Upper lobe of right lung (tissue), 1 donor: ENCODE measurements around the gene MSANTD1. TPM values are rescaled to one million over a fixed set of nuclear protein-coding genes. Genes with fewer than 3 reads are reported as not detected.

ENCODE experiments used
- ATAC-seq: fragments of 200-7000 bp; cut with Tn5 transposase; one replicate; pipeline ENCODE4 v1.9.1; 2020; ENCODE audit warnings: mild to moderate bottlenecking, moderate library complexity
- DNase-seq: peaks from one replicate; pipeline ENCODE4 v3.0.0-alpha.2; 2020
- H3K27ac ChIP-seq: fragments of 200-600 bp; one replicate; pipeline ENCODE4 v1.8.0; 2022
- H3K27me3 ChIP-seq: fragments of 200-600 bp; one replicate; pipeline ENCODE4 v1.8.0; 2022; ENCODE audit warnings: mild to moderate bottlenecking
- H3K36me3 ChIP-seq: fragments of 200-600 bp; one replicate; pipeline ENCODE4 v1.8.0; 2022
- H3K4me1 ChIP-seq: fragments of 200-600 bp; one replicate; pipeline ENCODE4 v1.8.0; 2022
- H3K4me3 ChIP-seq: fragments of 200-600 bp; one replicate; pipeline ENCODE4 v1.8.0; 2022; ENCODE audit warnings: mild to moderate bottlenecking
- H3K9me3 ChIP-seq: fragments of 200-600 bp; one replicate; pipeline ENCODE4 v1.8.0; 2022
- CTCF ChIP-seq: fragments of 200-600 bp; IDR thresholded peaks from one replicate; pipeline ENCODE4 v1.8.0; 2022; ENCODE audit warnings: antibody characterized with exemption
- intact Hi-C: fragments of 100-400 bp; cut with DNase I; formaldehyde crosslinking; loops from one replicate; pipeline ENCODE4 v1.11.0; 2022
- total RNA-seq: library from RNA; stranded (reverse); fragmentation: NEBNext Ultra II Directional; extraction: Animal tissue kit (Norgen Biotek cat#: 25700); gene quantifications from one replicate; pipeline ENCODE4 v1.2.1, GENCODE V29; 2021
- donor health status: DM: no; HTN: yes; CAD: no; lungs with severe emphysema.

The MSANTD1 gene
- total RNA-seq, 1 donor from 2014 or later: 1.0 TPM

- intact Hi-C loops: no loop called here
- Histone ChIP-seq H3K4me1 (no peaks in the 10 kb centered on the region), H3K9me3 (no peaks in the 10 kb centered on the region), H3K36me3 (no peaks in the 10 kb centered on the region), H3K27ac (no peak overlapping the region), H3K27me3 (no peaks in the 10 kb centered on the region), H3K4me3 (no peak overlapping the region)
- DNase-seq (no peak), ATAC-seq (peak; percentile 17)
- TF ChIP-seq CTCF: no peak
Observed at GRCh38 chr4:3268395-3269104, 19.6 kb downstream of the MSANTD1 start.

- H3K36me3 ChIP-seq: no peaks in the 10 kb centered on the region
- H3K27me3 ChIP-seq: no peaks in the 10 kb centered on the region
- H3K4me1 ChIP-seq: no peaks in the 10 kb centered on the region
- no peak overlapping the region for H3K4me3 ChIP-seq
- DNase-seq (peak; percentile 56), ATAC-seq (peak; percentile 45)
- intact Hi-C loops: no loop called here
- no peak overlapping the region for H3K27ac ChIP-seq
- no peaks in the 10 kb centered on the region for H3K9me3 ChIP-seq
- no peak for TF ChIP-seq CTCF
Observed at GRCh38 chr4:3269105-3269927, 20.4 kb downstream of the MSANTD1 start.

- TF ChIP-seq CTCF: no peak
- no peak overlapping the region for H3K27ac ChIP-seq
- H3K27me3 ChIP-seq: no peaks in the 10 kb centered on the region
- ATAC-seq (peak; percentile 26), DNase-seq (no peak)
- H3K9me3 ChIP-seq: no peaks in the 10 kb centered on the region
- intact Hi-C loops: no loop called here
- no peaks in the 10 kb centered on the region for H3K36me3 ChIP-seq
- no peaks in the 10 kb centered on the region for H3K4me1 ChIP-seq
- H3K4me3 ChIP-seq: no peak overlapping the region
Observed at GRCh38 chr4:3269991-3270611, 21.1 kb downstream of the MSANTD1 start.

GRCh38 chr4:3271131-3271530, 22.2 kb downstream of the MSANTD1 start:
- DNase-seq: no peak

GRCh38 chr4:3276986-3277385, 28.0 kb downstream of the MSANTD1 start:
- H3K4me3 ChIP-seq: no peak overlapping the region

More at GRCh38 chr4:3271131-3271530, 22.2 kb downstream of the MSANTD1 start:
- H3K36me3 ChIP-seq: no peaks in the 10 kb centered on the region
- TF ChIP-seq CTCF: no peak
- no peaks in the 10 kb centered on the region for H3K4me1 ChIP-seq
- no peak overlapping the region for H3K27ac ChIP-seq
- no peaks in the 10 kb centered on the region for H3K27me3 ChIP-seq
- no peaks in the 10 kb centered on the region for H3K9me3 ChIP-seq
- intact Hi-C loops: no loop called here
- H3K4me3 ChIP-seq: no peak overlapping the region
- no peak for ATAC-seq

More at GRCh38 chr4:3276986-3277385, 28.0 kb downstream of the MSANTD1 start:
- no peak overlapping the region for H3K27ac ChIP-seq
- H3K27me3 ChIP-seq: no peaks in the 10 kb centered on the region
- no peaks in the 10 kb centered on the region for H3K9me3 ChIP-seq
- no peak for TF ChIP-seq CTCF
- no peaks in the 10 kb centered on the region for H3K36me3 ChIP-seq
- no peak for DNase-seq
- no peaks in the 10 kb centered on the region for H3K4me1 ChIP-seq
- no peak for ATAC-seq
- intact Hi-C loops: no loop called here
